ENCODE results near the gene CTDSP1. TPM values are rescaled to one million over a fixed set of nuclear protein-coding genes. Genes with fewer than 3 reads are reported as not detected.

Gene CTDSP1
- total RNA-seq, 1 donor from 2014 or later, result 48.9 TPM

GRCh38 chr2:218422403-218423086 is 22.9 kb downstream of the CTDSP1 start:
- no peak for DNase-seq (ENCODE audit: low read depth in 2 of 2)

- no peak for DNase-seq (ENCODE audit: low read depth in 2 of 2)
Measured at GRCh38 chr2:218423584-218423983, 23.9 kb downstream of the CTDSP1 start.

- DNase-seq (ENCODE audit: low read depth in 2 of 2), result no peak
Measured at GRCh38 chr2:218425531-218425930, 25.9 kb downstream of the CTDSP1 start.

- DNase-seq (ENCODE audit: low read depth in 2 of 2), result no peak
Measured at GRCh38 chr2:218427741-218428140, 28.1 kb downstream of the CTDSP1 start.

- no peak for DNase-seq (ENCODE audit: low read depth in 2 of 2)
Measured at GRCh38 chr2:218428846-218429558, 29.3 kb downstream of the CTDSP1 start.

GRCh38 chr2:218429911-218430692 is 30.4 kb downstream of the CTDSP1 start:
- no peak for DNase-seq (ENCODE audit: low read depth in 2 of 2)

GRCh38 chr2:218430721-218431120 is 31.1 kb downstream of the CTDSP1 start:
- no peak for DNase-seq (ENCODE audit: low read depth in 2 of 2)

GRCh38 chr2:218431878-218432277 is 32.2 kb downstream of the CTDSP1 start:
- DNase-seq (ENCODE audit: low read depth in 2 of 2), result no peak

- DNase-seq (ENCODE audit: low read depth in 2 of 2), result no peak
Measured at GRCh38 chr2:218432676-218433365, 33.2 kb downstream of the CTDSP1 start.

- DNase-seq (ENCODE audit: low read depth in 2 of 2), result no peak
Measured at GRCh38 chr2:218434456-218434855, 34.8 kb downstream of the CTDSP1 start.

GRCh38 chr2:218435003-218435982 is 35.6 kb downstream of the CTDSP1 start:
- DNase-seq (ENCODE audit: low read depth in 2 of 2), result no peak

GRCh38 chr2:218436992-218437391 is 37.3 kb downstream of the CTDSP1 start:
- DNase-seq (ENCODE audit: low read depth in 2 of 2), result no peak

GRCh38 chr2:218437969-218438368 is 38.3 kb downstream of the CTDSP1 start:
- DNase-seq (ENCODE audit: low read depth in 2 of 2), result no peak

GRCh38 chr2:218438596-218438995 is 38.9 kb downstream of the CTDSP1 start:
- no peak for DNase-seq (ENCODE audit: low read depth in 2 of 2)

- DNase-seq (ENCODE audit: low read depth in 2 of 2), result no peak
Measured at GRCh38 chr2:218444692-218445357, 45.2 kb downstream of the CTDSP1 start.

- no peak for DNase-seq (ENCODE audit: low read depth in 2 of 2)
Measured at GRCh38 chr2:218445602-218446001, 45.9 kb downstream of the CTDSP1 start.

GRCh38 chr2:218446547-218446946 is 46.9 kb downstream of the CTDSP1 start:
- no peak for DNase-seq (ENCODE audit: low read depth in 2 of 2)

- DNase-seq (ENCODE audit: low read depth in 2 of 2), result no peak
Measured at GRCh38 chr2:218447072-218447471, 47.4 kb downstream of the CTDSP1 start.

GRCh38 chr2:218448934-218449333 is 49.3 kb downstream of the CTDSP1 start:
- peak; percentile 11 to 60 for DNase-seq (ENCODE audit: low read depth in 2 of 2)

GRCh38 chr2:218452079-218452478 is 52.4 kb downstream of the CTDSP1 start:
- DNase-seq (ENCODE audit: low read depth in 2 of 2), result no peak

Data from dermis microvascular lymphatic vessel endothelial cell (primary cell).